Smooth muscle cell (in vitro differentiated cells): ENCODE measurements around the gene SORCS3. TPM values are rescaled to one million over a fixed set of nuclear protein-coding genes. Genes with fewer than 3 reads are reported as not detected.

Experiments used
- DNase-seq: peaks from one replicate; lab custom pipeline; 2025; ENCODE audit not compliant: unreplicated experiment; lab: John Stamatoyannopoulos, UW
- H2AFZ ChIP-seq: fragments of 200-600 bp; sonication (generic); 2 replicates; pipeline ENCODE4 v1.6.0; 2016; ENCODE audit warnings: antibody characterized with exemption, low read depth, mild to moderate bottlenecking
- H3F3A ChIP-seq: fragments of 200-600 bp; sonication (generic); 2 replicates; pipeline ENCODE4 v1.6.0; 2017; ENCODE audit warnings: antibody characterized with exemption, low read depth
- H3K27ac ChIP-seq: fragments of 200-600 bp; sonication (generic); 2 replicates; pipeline ENCODE4 v1.5.1; 2016; ENCODE audit warnings: low read depth, mild to moderate bottlenecking
- H3K27me3 ChIP-seq: fragments of 200-600 bp; sonication (generic); 2 replicates; pipeline ENCODE4 v1.6.1; 2016; ENCODE audit warnings: low read depth, mild to moderate bottlenecking
- H3K36me3 ChIP-seq: fragments of 200-600 bp; sonication (generic); 2 replicates; pipeline ENCODE4 v1.5.1; 2016; ENCODE audit warnings: low read depth
- H3K4me1 ChIP-seq: fragments of 200-600 bp; sonication (generic); 2 replicates; pipeline ENCODE4 v1.5.1; 2016; ENCODE audit warnings: low read depth
- H3K4me2 ChIP-seq: fragments of 200-600 bp; sonication (generic); 2 replicates; pipeline ENCODE4 v1.6.0; 2016; ENCODE audit warnings: mild to moderate bottlenecking
- H3K4me3 ChIP-seq: fragments of 200-600 bp; sonication (generic); 2 replicates; pipeline ENCODE4 v1.5.1; 2016; ENCODE audit warnings: mild to moderate bottlenecking
- H3K79me2 ChIP-seq: fragments of 200-600 bp; sonication (generic); 2 replicates; pipeline ENCODE4 v1.6.0; 2016; ENCODE audit warnings: low read depth, mild to moderate bottlenecking
- H3K9ac ChIP-seq: fragments of 200-600 bp; sonication (generic); 2 replicates; pipeline ENCODE4 v1.6.0; 2016; ENCODE audit warnings: low read depth
- H3K9me3 ChIP-seq: fragments of 200-600 bp; sonication (generic); replicated peaks from 2 replicates; pipeline ENCODE4 v1.5.1; 2016; ENCODE audit warnings: low read depth
- H4K20me1 ChIP-seq: fragments of 200-600 bp; sonication (generic); 2 replicates; pipeline ENCODE4 v1.6.0; 2016; ENCODE audit warnings: low read depth
- CTCF ChIP-seq: fragments of 200-600 bp; sonication (generic); IDR thresholded peaks from 2 replicates; pipeline ENCODE4 v1.5.1; 2017; ENCODE audit warnings: borderline replicate concordance, mild to moderate bottlenecking, antibody characterized with exemption; ENCODE audit not compliant: insufficient read depth, poor library complexity, severe bottlenecking
- WGBS: methylation state at CpG from one replicate; pipeline ENCODE4 v1.1.7; 2016; ENCODE audit warnings: low lambda C conversion rate; 5-methylcytosine and 5-hydroxymethylcytosine counted together
- polyA plus RNA-seq: library from polyadenylated mRNA; unstranded; fragments of >200 nt; fragmentation: Nextera tagmentation; extraction: Ambion mirVana; gene quantifications from 2 replicates; pipeline ENCODE4 v1.2.1, GENCODE V29; 2016
- total RNA-seq: library from RNA; depleted of rRNA; stranded (reverse); fragments of >200 nt; gene quantifications from 2 replicates; pipeline ENCODE4 v1.2.3, GENCODE V29; 2014

Gene SORCS3
- total and polyA plus RNA-seq, 2 experiments from 2014 or later: not detected

GRCh38 chr10:105109164-105109563 lies 468.1 kb downstream of the SORCS3 start:
- 92% methylated on average over 1 of the region's 1 CpG for WGBS
- Histone ChIP-seq H4K20me1 (no peaks in the 10 kb centered on the region), H3K27ac (no peak overlapping the region), H3K36me3 (no peaks in the 10 kb centered on the region), H3K79me2 (no peaks in the 10 kb centered on the region), H3K4me2 (no peak overlapping the region), H3K27me3 (peaks cover 37% of the 10 kb centered on the region), H2AFZ (no peak overlapping the region), H3K4me3 (no peak overlapping the region), H3K9me3 (no peaks in the 10 kb centered on the region), H3K4me1 (peaks cover 15% of the 10 kb centered on the region), H3F3A (no peaks in the 10 kb centered on the region), H3K9ac (no peak overlapping the region)
- no peak for DNase-seq
- no peak for TF ChIP-seq CTCF

- Histone ChIP-seq H3K36me3 (no peaks in the 10 kb centered on the region), H3K27ac (no peak overlapping the region), H3K79me2 (no peaks in the 10 kb centered on the region), H3K9ac (no peak overlapping the region), H3F3A (no peaks in the 10 kb centered on the region), H3K4me3 (no peak overlapping the region), H4K20me1 (no peaks in the 10 kb centered on the region), H3K4me2 (no peak overlapping the region), H3K4me1 (peaks cover 18% of the 10 kb centered on the region), H3K9me3 (no peaks in the 10 kb centered on the region), H2AFZ (no peak overlapping the region), H3K27me3 (peaks cover 45% of the 10 kb centered on the region)
- 72% methylated on average over 6 of the region's 6 CpGs for WGBS
- TF ChIP-seq CTCF: no peak
- DNase-seq: no peak
These were observed 471.8 kb downstream of the SORCS3 start for GRCh38 chr10:105112862-105113261.

- Histone ChIP-seq H3F3A (no peaks in the 10 kb centered on the region), H4K20me1 (no peaks in the 10 kb centered on the region), H3K36me3 (no peaks in the 10 kb centered on the region), H3K27me3 (peaks cover 45% of the 10 kb centered on the region), H3K9me3 (no peaks in the 10 kb centered on the region), H2AFZ (no peak overlapping the region), H3K79me2 (no peaks in the 10 kb centered on the region), H3K4me1 (peaks cover 18% of the 10 kb centered on the region), H3K4me2 (no peak overlapping the region), H3K27ac (no peak overlapping the region), H3K4me3 (no peak overlapping the region), H3K9ac (no peak overlapping the region)
- DNase-seq: no peak
- no peak for TF ChIP-seq CTCF
- 80% methylated on average over 3 of the region's 3 CpGs for WGBS
These were observed 472.6 kb downstream of the SORCS3 start for GRCh38 chr10:105113666-105114065.

- Histone ChIP-seq H3K4me1 (no peaks in the 10 kb centered on the region), H3K9ac (no peak overlapping the region)
These were observed 480.7 kb downstream of the SORCS3 start for GRCh38 chr10:105121743-105122142.

More at GRCh38 chr10:105121743-105122142, 480.7 kb downstream of the SORCS3 start:
- DNase-seq: no peak
- TF ChIP-seq CTCF: no peak
- Histone ChIP-seq H3K4me3 (no peak overlapping the region), H3K4me2 (no peak overlapping the region), H3K27ac (no peak overlapping the region), H4K20me1 (no peaks in the 10 kb centered on the region), H3K9me3 (no peaks in the 10 kb centered on the region), H3K36me3 (no peaks in the 10 kb centered on the region), H3K79me2 (no peaks in the 10 kb centered on the region), H3K27me3 (no peaks in the 10 kb centered on the region), H2AFZ (no peak overlapping the region), H3F3A (no peaks in the 10 kb centered on the region)
- WGBS: 58% methylated on average over 3 of the region's 3 CpGs
